ENCODE measurements around the gene SMAD3.

GRCh38 chr15:67138891-67139855, 73.8 kb downstream of the SMAD3 start:
- TF ChIP-seq CTCF (conservative IDR thresholded peaks at IDR 0.05) = no peak
- no peak for TF ChIP-seq EZH2 (IDR thresholded peaks at IDR 0.05; ENCODE audit: low read depth)

All from PC-9 (cell line).